A549 treated with AZD9567 at 1 μM for 4 hours (cell line): Measurements from ENCODE around the gene HMG20A. TPM values are rescaled to one million over a fixed set of nuclear protein-coding genes. Genes with fewer than 3 reads are reported as not detected.

Experiments
- total RNA-seq: library from RNA; stranded (reverse); fragments of 200-300 nt; extraction: Qiagen RNA extraction; gene quantifications from 5 replicates; pipeline ENCODE4 v1.2.3, GENCODE V29; 2022; ENCODE audit not compliant: insufficient read depth

Gene HMG20A
- total RNA-seq: 23.8 to 28.6 TPM (median 27.0 TPM) in 5 replicates

DNA sequence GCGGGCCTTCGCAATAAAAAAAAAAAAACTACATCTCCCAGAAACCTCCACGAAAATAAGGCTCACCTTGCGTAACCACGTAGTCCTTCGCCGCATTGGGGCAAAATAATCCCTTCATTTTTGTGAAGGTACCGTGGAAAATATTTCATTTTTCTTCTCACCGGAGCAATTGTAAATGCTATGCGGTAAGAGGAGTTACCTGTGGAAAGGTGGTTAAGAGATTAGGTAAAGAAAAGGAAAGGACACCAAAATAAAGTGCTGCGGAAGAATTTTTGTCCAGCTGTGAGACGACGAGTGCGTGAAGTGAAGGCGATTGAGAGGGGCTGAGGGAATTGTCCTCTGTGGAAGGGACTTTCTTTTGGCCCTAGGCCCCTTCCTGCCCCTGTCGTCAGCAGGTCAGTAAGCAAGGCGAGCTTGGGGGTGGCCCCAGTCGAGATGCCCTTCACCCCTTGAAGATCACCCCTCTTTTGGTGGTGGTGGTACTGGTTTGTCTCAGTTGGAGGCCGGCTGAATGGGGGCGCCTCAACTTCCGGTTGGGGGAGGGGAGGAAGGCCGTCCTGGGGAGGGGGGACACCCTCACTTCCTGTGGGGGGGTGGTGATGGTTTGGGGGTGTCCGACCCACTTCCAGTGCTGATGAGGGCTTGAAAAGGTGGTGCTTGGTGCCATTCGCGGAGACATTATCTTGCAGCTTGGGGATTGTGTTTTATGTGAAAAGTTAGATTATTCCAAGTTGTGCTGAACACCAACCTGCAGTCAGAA is at the start of gene HMG20A:
Gene HMG20A (plus strand): TSS at position 279 of the 760 bp plus-strand sequence. CDS start 37,520 bp downstream, outside the sequence.

DNA sequence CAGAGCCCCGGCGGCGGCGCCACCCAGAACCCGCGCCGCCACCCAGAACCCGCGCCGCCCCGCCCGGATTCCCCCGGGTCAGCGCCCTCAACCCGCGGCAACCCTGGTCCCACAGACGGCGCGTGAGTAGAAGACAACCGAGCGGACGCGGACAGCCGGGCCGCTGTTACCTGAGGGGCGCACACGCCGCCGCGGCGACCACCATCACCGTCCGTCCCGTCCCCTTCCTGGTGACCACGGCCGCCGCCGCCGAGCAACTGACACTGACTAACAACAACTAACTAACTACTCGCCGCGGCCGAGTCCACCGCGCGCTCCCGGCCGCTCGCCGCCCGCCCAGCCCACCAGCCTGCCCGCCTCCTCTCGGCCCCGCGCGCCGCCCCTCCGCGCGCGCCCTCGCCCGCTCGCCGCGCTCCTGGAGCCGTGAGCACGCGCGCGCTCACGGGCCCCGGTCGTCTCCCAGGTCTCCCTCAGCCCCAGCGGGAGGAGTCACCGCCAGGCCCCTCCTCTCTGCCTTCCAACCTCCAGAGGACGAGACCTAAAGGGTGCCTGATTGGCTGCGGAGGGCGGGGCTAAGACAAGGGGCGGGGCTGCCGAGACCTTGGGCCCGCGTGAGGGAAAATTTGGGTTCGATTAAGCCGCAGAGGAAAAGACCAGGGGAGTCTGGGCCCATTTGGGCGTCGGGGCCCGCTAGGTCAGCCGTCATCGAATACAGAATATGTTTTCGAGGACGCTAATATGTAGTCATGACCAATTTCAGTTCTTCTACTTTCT is 665 bp upstream of the HMG20A start, which contains the start of gene PEAK1:
Gene PEAK1 (minus strand): TSS at position 269 of the 774 bp plus-strand sequence. CDS start 238,178 bp downstream, outside the sequence.

Other genes starting within 250 kb of the HMG20A start
- gene PEAK1, start 784 bp upstream of the HMG20A start, total RNA-seq: 6.3 to 10.0 TPM (median 9.4 TPM) in 5 replicates
- 7.3 to 9.6 TPM (median 9.1 TPM) in 5 replicates for gene LINGO1, start 212.0 kb downstream of the HMG20A start, total RNA-seq